Epidermal melanocyte (primary cell): ENCODE data around the gene OAT.

Experiments used
- DNase-seq: peaks from one replicate; pipeline ENCODE4 v3.0.0; 2011; ENCODE audit warnings: low spot score; ENCODE audit not compliant: insufficient read length

OAT gene

DNA sequence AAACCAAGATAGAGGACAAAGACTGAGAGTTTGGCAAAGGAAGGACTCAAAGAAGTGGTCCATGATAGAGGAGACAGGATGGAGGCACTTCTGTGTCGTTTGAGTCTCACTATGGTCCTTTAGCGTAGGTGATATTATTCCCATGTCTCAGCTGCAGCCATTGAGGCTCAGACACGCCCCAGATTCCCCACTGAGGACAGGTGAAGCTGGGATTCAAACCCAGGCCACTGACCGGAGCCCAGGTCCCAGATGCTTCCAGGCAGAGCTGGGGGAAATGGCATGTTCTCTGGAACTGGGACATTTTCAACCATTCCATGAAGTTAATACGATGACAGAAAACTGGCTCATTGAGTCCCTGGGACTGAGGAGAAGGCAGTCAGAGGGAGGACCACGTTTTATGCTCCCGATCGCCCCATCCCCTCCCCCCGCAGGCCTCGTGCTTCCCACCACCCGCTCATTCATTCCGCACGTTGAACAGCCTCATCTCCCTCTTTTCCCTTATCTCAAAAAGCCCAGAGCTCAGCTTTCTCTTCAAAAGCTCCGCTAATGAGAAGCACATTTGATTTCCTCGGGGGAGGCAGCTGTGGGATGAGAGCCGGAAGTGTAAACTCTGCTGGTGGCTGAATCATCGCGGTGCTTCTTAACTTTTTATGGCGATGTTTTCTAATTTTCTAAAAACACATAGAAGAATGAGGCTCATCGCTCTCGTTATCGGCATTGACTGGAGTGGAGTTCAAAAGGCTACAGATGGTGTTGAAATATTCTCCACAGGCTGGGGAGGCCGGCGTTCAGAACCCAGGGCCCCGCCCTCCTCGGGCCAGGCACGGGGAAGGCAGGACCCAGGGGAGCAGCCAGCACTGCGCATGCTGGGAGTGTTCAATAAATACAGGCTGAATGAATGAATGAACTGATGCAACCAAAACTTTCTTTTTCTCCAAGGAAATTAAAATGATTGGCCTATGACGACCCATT lies 64.0 kb downstream of the OAT start:
- peak; percentile 66 for DNase-seq

DNA sequence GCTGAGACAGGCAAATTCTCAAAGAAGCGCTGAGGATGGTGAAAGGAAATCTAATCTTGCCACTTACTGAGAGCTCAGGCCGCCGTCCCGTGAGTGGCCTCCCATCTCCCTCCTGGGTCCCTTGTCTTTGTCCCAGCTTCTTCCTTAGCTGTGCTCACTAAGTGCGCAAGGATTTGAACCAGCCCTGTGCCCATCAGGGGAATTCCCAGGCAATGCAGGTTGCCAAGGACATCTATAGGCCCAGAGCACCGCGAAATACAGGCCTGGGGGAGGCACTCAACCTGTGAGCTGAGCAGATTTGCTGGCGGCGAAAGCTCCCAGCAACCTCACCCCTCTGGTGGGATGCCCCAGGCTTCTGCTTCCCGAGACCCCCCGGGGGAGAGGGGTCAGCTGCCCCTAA lies 64.8 kb downstream of the OAT start:
- DNase-seq = no peak

- DNase-seq = no peak
Observed at GRCh38 chr10:124353091-124353815, 65.5 kb downstream of the OAT start.

DNA sequence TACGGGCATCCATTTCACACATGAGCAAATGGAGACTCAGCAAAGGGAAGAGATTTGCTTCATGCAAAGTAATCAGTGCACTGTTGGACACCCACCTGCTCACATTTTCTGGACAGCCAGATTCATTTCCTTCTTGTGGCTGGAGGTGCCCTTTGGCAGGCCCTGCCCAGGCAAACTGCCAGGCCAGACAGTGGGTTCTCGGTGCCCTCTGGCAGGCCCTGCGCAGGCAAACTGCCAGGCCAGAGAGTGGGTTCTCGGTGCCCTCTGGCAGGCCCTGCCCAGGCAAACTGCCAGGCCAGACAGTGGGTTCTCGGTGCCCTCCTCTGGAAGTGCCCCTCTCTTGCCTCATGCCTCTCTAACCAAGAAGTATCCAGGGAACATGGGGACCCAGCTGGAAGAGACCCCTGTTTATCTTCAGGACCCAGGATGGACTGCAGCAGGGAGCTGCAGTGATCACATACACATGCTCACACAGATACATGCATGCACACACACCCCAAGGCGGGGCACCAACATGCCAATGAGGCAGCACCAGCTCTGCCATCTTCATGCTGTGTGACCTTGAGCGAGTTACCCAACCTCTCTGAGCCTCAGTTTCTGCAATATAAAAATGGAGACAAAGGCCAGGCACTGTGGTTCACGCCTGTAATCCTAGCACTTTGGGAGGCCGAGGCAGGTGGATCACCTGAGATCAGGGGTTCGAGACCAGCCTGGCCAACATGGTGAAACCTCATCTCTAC lies 67.1 kb downstream of the OAT start:
- DNase-seq = no peak

- no peak for DNase-seq
Observed at GRCh38 chr10:124350806-124351205, 67.9 kb downstream of the OAT start.

- no peak for DNase-seq
Observed at GRCh38 chr10:124349996-124350280, 68.8 kb downstream of the OAT start.

DNA sequence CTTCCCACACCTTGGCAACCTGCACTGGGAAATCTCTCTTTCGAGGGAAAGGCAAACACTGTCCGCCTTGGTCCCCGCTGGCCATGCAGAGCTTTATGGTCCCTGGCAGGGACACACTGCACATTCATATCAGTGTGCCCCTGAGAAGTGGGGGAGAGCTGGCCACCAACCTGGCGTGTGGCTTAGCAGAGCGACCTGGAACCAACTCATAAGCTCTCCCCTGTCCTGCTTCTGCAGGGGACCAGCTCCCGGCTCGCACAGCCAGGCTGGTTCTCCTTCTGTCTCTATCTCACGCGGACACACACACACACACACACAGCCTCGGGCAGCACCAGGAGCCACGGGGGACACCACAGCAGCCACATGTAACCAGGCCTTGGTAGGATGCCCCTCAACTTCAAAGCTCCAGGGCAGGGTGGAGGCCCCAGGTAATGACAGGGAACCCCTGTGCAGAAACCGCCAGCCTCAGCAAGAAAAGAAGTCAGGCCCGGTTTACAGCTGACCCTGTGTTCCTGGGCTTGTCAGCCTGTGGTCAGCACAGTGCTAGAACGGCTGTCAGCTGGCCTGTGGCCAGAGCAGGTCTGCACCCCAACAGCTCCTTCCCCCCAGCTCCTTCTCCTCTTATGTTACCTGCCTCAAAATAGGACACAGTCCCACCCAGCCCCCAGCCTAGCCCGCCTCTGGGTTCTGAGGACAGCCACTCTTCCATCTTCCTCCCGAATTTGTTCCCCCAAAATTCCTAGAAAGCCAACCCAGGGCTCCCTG lies 69.3 kb downstream of the OAT start:
- no peak for DNase-seq

- DNase-seq = no peak
Observed at GRCh38 chr10:124348801-124349200, 69.9 kb downstream of the OAT start.

- no peak for DNase-seq
Observed at GRCh38 chr10:124347956-124348355, 70.8 kb downstream of the OAT start.
